HG02763 (cell line): ENCODE data around the gene STYXL2.

Experiments
- ATAC-seq: cut with Tn5 transposase; IDR thresholded peaks from one replicate; pipeline ENCODE4 v1.9.1; 2021; ENCODE audit warnings: mild to moderate bottlenecking, moderate library complexity; ENCODE audit not compliant: unreplicated experiment

STYXL2 gene

DNA sequence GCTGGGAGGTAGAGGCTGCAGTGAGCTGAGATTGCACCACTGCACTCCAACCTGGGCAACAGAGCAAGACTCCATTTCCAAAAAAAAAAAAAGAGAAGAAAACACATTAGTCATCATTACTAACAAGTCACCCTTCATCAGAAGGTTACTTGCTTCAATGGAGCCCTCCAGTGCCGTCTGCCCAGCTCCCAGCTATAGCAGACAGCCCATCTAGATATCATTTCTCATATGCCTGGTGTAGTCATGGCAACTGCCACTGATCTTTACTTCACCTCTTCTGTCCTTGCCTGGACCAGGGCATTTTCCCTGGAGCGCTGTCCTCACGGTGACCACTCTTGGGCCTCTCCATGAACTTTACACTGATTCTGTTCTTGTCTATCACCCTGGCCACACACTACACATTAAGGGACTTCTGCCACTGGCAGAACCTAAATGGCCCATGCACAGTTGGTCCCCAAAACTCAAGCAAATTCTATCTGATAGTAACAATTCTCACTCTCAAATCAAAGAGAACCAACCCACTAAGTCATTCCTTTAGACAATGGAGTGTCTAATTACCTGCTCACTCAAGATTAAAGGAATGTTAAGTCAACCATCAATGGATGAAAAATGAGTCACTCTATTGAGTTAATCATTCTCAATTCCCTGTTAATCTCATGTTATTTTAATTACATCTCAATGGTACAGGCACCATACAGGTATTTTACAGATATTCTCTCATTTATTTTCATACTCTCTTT lies 16.6 kb upstream of the STYXL2 start:
- no peak for ATAC-seq

DNA sequence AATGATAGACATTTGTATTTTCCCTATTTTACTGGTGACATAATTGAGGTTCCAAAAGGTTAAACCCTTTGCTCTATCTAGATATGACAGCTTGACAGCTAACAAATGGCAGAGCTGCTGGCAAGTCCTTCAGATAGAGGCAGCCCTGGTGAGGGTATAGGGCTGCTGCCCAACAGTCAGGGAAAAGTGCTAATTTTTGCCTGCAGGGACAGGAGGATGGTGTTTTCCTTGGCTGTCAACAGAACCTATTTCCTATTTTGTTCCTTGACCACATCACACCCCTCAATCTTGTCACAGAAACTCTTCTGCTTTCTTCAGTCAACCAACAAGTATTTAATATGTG lies 16.0 kb upstream of the STYXL2 start:
- ATAC-seq: no peak

DNA sequence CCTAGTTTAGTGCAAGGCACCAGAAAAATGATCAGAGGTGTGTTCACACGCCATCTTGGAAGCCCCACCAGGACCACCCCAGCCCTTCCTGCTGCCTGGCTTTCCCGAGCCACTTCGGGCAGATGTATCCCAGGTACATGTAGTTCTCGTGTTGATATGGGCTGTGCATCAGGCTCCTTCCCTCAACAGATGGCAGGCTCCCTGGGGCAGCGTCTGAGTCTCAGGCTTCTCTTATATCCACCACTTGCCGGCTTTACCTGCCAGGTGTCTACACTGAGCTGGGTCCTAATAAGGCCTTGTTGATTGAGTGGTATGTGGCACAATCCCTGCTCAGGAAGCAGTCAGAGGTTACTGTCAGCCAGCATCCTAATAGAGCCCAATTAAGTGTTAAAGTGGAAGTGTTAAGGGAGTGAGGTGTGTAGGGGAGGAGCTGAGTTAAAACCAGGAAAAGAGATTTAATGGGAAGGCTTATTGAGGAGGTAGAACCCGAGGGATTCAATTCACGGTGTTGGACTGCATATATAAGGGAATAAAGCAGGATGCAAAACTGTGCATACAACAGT lies 12.2 kb upstream of the STYXL2 start:
- ATAC-seq: no peak

- ATAC-seq: no peak
Measured at GRCh38 chr1:167082511-167083027, 11.3 kb upstream of the STYXL2 start.

- ATAC-seq: no peak
Measured at GRCh38 chr1:167083066-167083665, 10.7 kb upstream of the STYXL2 start.

- no peak for ATAC-seq
Measured at GRCh38 chr1:167083871-167084270, 10.0 kb upstream of the STYXL2 start.

DNA sequence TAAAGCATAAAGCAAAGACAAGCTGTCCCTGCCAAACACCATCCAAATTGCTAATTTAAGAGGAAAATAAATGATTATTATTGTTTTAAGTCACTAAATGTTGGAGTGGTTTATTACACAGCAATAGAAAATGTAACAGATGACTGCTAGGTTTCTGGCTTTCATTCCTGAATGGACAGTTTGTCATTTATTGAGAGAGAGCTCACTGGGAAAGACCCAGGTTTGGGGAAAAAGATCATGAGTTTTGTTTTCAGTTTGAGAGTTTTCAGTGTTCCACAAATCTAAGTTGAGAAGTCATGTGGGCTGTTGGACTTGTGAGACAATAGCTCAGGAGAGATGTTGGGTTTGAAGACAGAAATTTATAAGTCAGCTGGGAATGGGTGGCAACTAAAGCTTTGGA lies 9.1 kb upstream of the STYXL2 start:
- no peak for ATAC-seq

DNA sequence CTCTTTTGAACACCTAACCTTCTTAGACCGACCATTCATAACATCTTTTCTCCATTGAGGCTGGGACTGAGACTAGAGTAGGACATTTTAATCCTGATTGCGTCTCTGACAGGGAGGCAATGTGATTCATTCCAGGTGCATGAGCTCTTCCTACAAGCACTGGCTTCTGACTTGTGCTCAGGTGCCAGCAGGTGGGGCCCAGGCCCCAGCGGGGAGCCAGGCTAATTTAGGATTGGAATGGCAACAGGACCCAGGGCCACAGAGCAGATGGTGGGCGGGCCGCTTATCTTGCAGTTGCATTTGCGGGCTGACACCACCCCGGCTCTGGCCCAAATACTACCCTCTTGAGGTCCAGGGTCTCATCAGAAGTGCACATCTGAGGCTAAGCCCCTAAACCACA lies 7.8 kb upstream of the STYXL2 start:
- no peak for ATAC-seq

- ATAC-seq: no peak
Measured at GRCh38 chr1:167086768-167087167, 7.1 kb upstream of the STYXL2 start.

DNA sequence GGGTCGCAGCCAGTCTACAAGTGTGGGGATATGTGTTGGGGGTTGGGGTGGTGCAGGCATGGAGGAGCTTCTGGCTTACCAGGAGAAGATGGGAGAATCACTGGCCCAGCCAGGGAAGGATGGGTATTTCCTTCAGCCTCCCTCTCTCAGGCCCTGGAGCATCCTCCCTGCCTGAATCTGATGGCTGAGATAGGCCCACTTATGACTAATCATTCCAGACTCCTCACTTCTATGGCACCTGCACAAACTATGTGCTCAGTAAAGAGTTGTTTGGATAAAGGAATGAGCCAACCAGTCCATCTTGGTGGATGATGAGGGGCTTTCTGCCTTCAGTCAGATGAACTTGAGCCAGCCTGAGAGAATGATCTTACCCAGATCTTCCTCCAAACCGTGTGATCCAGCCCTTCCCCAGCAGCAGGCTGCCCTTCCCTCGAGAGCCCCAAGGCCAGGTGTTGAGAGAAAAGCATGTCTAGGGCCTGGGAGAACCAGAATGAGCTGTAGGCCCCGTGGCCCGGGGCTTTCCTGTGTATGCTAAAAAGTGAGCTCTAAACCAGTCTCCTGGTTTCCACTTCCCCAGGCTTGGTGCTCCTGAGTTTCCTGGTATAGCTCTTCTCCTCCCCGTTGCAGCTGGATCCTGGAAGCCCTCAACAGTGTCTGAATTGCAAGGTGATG lies 5.0 kb upstream of the STYXL2 start:
- no peak for ATAC-seq

DNA sequence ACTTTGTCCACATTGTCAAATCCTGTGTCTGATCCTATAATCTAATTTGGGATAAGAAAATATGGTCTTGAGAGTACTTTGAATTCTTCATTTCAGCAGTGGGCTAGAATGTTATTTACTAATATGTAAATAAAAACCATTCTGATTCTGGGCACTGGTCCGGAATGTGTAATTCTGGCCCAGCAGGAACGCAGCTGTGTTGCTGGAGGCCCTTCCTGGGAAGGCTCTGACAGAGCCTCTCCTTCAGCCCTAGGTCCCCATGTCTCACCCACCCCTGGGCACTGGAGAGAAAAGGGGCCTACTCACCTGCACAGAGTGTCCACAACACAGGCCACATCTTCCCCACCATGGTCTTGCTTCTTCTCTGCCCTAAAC lies 3.9 kb upstream of the STYXL2 start:
- no peak for ATAC-seq

GRCh38 chr1:167090314-167090942 lies 3.4 kb upstream of the STYXL2 start, which contains the start of gene GPA33:
GPA33 (minus strand) TSS chr1:167090377; CDS start chr1:167090287, 90 bp downstream.
- ATAC-seq: no peak

DNA sequence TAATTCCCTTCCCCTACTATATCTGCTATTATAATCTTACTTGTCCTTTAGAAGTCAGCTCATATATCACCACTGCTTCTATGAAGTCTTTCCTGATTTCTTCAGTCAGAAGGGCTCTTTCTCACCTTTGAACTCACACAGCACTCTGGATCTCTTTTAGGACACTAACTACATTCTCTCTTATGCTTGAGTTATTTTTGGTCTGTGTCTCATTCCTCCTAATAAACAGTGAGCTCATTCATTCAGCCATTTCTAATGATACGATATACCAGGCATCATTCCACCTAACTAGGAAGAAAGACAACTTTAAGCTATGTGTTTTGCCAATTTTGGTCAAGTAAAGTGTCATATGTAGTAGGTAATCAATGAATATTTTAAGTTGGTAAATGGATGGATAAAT lies 1.2 kb upstream of the STYXL2 start:
- no peak for ATAC-seq

GRCh38 chr1:167094690-167095089 lies 815 bp downstream of the STYXL2 start:
- no peak for ATAC-seq

GRCh38 chr1:167095368-167095767 lies 1.5 kb downstream of the STYXL2 start:
- no peak for ATAC-seq

DNA sequence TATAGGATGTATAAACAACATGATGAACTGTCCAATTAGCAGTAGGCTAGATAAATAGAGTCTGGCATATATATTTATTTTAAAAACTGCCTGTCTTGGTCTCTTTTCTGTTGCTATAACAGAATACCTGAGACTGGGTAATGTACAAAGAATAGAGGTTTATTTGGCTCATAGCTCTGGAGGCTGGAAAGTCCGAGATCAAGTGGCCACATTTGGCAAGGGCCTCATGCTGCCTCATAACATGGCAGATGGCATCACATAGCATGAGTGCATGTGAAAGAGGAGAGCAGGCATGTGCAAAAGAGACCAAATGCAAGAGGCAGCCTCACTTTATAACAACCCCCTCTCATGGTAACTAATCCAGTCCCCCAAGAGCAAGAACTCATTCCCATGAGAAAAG lies 6.0 kb downstream of the STYXL2 start:
- no peak for ATAC-seq

- ATAC-seq: no peak
Measured at GRCh38 chr1:167100730-167101129, 6.9 kb downstream of the STYXL2 start.

GRCh38 chr1:167101754-167102153 lies 7.9 kb downstream of the STYXL2 start:
- ATAC-seq: no peak

DNA sequence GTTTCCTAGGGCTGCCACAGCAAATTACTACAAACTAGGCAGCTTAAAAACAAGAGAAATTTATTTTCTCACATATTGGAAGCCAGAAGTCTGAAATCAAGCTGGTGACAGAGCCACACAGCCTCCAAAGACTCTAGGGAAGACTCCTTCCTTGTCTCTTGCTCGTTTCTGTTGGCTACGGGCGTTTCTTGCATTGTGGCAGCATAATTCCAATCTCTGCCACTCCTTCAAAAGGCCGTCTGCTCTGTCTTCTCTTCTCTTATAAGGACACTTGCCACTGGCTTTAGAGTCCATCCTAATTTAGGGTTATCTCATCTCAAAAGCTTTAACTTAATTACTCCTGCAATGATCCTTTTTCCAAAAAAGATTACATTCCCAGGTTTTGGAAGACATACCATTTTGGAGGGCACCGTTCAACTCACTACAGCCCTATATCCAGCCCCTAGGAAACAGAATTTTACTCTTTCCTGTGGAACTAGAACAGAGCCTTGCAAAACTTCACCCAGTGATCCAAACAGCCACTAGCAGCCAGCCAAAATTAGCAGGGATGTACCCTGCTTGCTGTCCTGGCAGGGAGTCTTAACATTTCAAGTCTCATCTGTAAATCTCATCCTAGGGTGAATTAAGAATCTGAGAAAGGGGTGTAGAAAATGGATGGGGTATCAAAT lies 9.2 kb downstream of the STYXL2 start:
- no peak for ATAC-seq

DNA sequence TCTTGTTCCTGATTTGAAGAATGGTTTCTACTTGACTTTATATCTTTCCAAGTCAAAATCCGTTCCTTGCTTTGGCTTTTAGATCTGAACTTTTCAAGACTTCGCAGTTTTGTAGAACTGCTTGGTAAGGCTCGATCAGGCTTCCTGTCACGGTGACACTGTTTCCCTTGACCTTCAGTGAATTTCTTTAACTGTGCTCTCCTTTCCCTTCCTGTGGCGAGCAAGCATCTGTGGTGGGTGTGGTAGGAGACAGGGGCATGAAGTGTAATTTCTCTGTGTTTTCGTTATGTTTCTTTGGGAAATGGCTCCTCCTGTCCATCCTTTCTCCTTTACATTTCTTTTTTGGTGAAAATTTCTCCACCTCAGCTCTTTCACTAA lies 10.4 kb downstream of the STYXL2 start:
- no peak for ATAC-seq
